Common myeloid progenitor, CD34-positive (primary cell): ENCODE data around the gene ST13.
"Not testable (repeated sequence)": the region's sequence is repeated elsewhere in the genome, so short reads cannot be mapped to it uniquely, and the experiment has no call there.

Experiments
- CTCF ChIA-PET: fragments of 350-600 bp; sonication (Branson Sonifier 250); formaldehyde crosslinking; loops from one replicate; lab custom pipeline; 2021; ENCODE audit warnings: antibody characterized with exemption; lab: Charles Lee
- POLR2A ChIA-PET: fragments of 350-600 bp; sonication (Branson Sonifier 250); formaldehyde crosslinking; loops from one replicate; lab custom pipeline; 2021; ENCODE audit warnings: antibody characterized with exemption; lab: Charles Lee
- DNase-seq, 3 donors: peaks; one replicate each; pipeline versions ENCODE4 v3.0.0 to v3.0.0-alpha.2; 2013
- H3K27ac ChIP-seq, 2 experiments: 1 replicate in 1 of 2; 2 replicates in 1 of 2; pipeline ENCODE4 v1.7.0; 2013; ENCODE audit warnings: inconsistent platforms in 2 of 2, low read length in 2 of 2, mild to moderate bottlenecking in 2 of 2, low read depth in 1 of 2, moderate library complexity in 1 of 2; ENCODE audit not compliant: severe bottlenecking in 2 of 2, insufficient read depth in 1 of 2, poor library complexity in 1 of 2
- H3K27me3 ChIP-seq, 5 experiments: replicated peaks in 2 of 5; 1 replicate in 3 of 5; 2 replicates in 2 of 5; pipeline versions ENCODE4 v1.6.1 to v1.7.0; 2013; ENCODE audit warnings: low read length in 4 of 5, mild to moderate bottlenecking in 2 of 5, moderate library complexity in 2 of 5, inconsistent platforms in 1 of 5; ENCODE audit not compliant: insufficient read depth in 5 of 5, control insufficient read depth in 4 of 5
- H3K36me3 ChIP-seq, 4 experiments: 1 replicate in 2 of 4; 2 replicates in 2 of 4; pipeline versions ENCODE4 v1.6.1 to v1.7.0; 2013; ENCODE audit warnings: low read length in 3 of 4, control low read depth in 1 of 4, mild to moderate bottlenecking in 1 of 4; ENCODE audit not compliant: control insufficient read depth in 4 of 4, insufficient read depth in 4 of 4
- H3K4me1 ChIP-seq, 4 experiments: 1 replicate in 3 of 4; 2 replicates in 1 of 4; pipeline versions ENCODE4 v1.6.1 to v1.7.1; 2013; ENCODE audit warnings: low read length in 3 of 4, mild to moderate bottlenecking in 3 of 4, control low read depth in 1 of 4, inconsistent platforms in 1 of 4, moderate library complexity in 1 of 4; ENCODE audit not compliant: control insufficient read depth in 4 of 4, insufficient read depth in 4 of 4; ENCODE audit errors: control extremely low read depth in 1 of 4
- H3K4me3 ChIP-seq, 7 experiments: 1 replicate in 4 of 7; 2 replicates in 3 of 7; pipeline versions ENCODE4 v1.5.1 to v1.7.0; 2013; ENCODE audit warnings: mild to moderate bottlenecking in 7 of 7, low read length in 6 of 7, moderate library complexity in 6 of 7, inconsistent platforms in 2 of 7, low read depth in 2 of 7, control low read depth in 1 of 7; ENCODE audit not compliant: insufficient read depth in 4 of 7, control insufficient read depth in 1 of 7; ENCODE audit errors: extremely low read depth in 1 of 7
- H3K9me3 ChIP-seq, 5 experiments: 1 replicate in 4 of 5; 2 replicates in 1 of 5; pipeline versions ENCODE4 v1.6.1 to v1.7.1; 2013; ENCODE audit warnings: low read length in 4 of 5, mild to moderate bottlenecking in 2 of 5, inconsistent platforms in 1 of 5, low read depth in 1 of 5, moderate library complexity in 1 of 5; ENCODE audit not compliant: control insufficient read depth in 4 of 5, insufficient read depth in 2 of 5; ENCODE audit errors: control extremely low read depth in 1 of 5
- WGBS: methylation state at CpG from one replicate; pipeline ENCODE4 v1.1.5; 2013; ENCODE audit not compliant: insufficient coverage; 5-methylcytosine and 5-hydroxymethylcytosine counted together

ST13 gene

DNA sequence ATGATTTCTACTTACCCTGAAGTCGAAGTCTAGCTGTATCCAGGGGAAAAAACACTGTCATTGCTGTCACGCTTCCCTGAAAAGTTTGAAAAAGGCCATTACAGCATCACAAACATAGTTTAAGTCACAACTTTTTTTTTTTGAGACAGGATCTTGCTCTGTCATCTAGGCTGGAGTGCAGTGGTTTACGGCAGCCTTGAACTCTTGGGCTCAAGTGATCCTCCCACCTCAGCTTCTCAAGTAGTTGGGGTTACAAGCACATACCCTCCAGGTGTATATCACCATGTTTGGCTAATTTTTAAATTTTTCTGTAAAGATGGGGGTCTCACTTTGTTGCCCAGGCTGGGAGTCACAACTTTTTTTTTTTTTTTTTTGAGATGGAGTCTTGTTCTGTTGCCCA lies 57.4 kb downstream of the ST13 start:
- WGBS = 100% methylated on average over 2 of the region's 3 CpGs
- ChIA-PET POLR2A (no interaction called here), CTCF (no interaction called here)

DNA sequence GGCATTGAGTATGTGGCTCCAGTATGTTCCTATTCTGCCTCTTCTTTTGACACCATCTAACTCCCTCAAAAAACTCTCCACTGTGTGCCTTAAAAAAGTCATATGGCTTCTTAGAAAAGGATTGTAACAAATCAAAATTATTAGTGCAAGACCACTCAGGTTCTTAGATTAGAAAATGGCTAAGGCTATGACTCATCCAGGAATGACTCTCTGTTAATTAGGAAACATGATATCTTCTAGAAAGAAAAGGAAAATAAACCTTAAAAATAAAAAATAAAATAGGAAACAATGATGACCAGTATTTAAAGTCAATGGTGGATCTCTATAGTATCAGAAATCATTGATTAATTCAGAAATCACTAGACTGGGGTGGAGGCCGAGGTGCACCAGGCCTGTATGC lies 59.0 kb downstream of the ST13 start:
- peaks cover 0 to 10% (median 2%) of the 10 kb centered on the region in 4 experiments for H3K4me1 ChIP-seq
- ChIA-PET POLR2A (no interaction called here), CTCF (no interaction called here)
- no peak overlapping the region for H3K4me3 ChIP-seq
- DNase-seq = no peak
- peaks cover 0 to 1% (median 0%) of the 10 kb centered on the region in 5 experiments for H3K9me3 ChIP-seq
- peaks cover 2 to 25% (median 4%) of the 10 kb centered on the region in 4 experiments for H3K36me3 ChIP-seq
- no peak overlapping the region for H3K27ac ChIP-seq
- H3K27me3 ChIP-seq = no peaks in the 10 kb centered on the region
- 100% methylated on average over 1 of the region's 1 CpG for WGBS

More for the DNA sequence above, 57.4 kb downstream of the ST13 start:
- H3K36me3 ChIP-seq = peaks cover 1 to 17% (median 3%) of the 10 kb centered on the region in 4 experiments
- H3K27ac ChIP-seq = no peak overlapping the region
- H3K4me3 ChIP-seq = no peak overlapping the region
- H3K27me3 ChIP-seq = no peaks in the 10 kb centered on the region
- DNase-seq = peak in 2 of 3 donors; percentile 18 to 30
- H3K9me3 ChIP-seq = no peaks in the 10 kb centered on the region
- H3K4me1 ChIP-seq = peaks cover 0 to 10% (median 2%) of the 10 kb centered on the region in 4 experiments

DNA sequence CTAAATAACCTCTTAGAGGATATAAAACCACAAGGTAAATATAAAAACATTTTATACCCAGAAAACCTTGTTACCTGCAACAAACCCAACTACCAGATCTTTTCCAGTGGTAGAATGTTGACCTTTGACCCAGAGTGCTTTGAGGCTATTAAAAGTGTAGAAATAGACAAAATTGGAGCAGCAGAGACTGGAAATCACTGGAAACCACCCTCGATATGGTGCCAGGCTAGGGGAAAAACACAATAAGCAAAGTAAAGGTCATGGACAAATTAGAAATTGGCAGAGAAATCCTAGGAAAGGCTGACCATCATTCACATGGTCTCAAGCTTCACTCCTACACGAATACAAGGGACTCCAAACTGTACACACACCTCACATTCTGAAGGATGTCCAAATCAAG lies 64.0 kb downstream of the ST13 start:
- no peak overlapping the region for H3K27ac ChIP-seq
- CTCF ChIA-PET = no interaction called here
- H3K9me3 ChIP-seq = peaks cover 0 to 1% (median 0%) of the 10 kb centered on the region in 5 experiments
- H3K4me3 ChIP-seq = no peak overlapping the region
- no peak for DNase-seq
- 92% methylated on average over 2 of the region's 2 CpGs for WGBS
- POLR2A ChIA-PET = no interaction called here
- H3K4me1 ChIP-seq = no peaks in the 10 kb centered on the region
- H3K27me3 ChIP-seq = no peaks in the 10 kb centered on the region
- peaks cover 5 to 32% (median 14%) of the 10 kb centered on the region in 4 experiments for H3K36me3 ChIP-seq

DNA sequence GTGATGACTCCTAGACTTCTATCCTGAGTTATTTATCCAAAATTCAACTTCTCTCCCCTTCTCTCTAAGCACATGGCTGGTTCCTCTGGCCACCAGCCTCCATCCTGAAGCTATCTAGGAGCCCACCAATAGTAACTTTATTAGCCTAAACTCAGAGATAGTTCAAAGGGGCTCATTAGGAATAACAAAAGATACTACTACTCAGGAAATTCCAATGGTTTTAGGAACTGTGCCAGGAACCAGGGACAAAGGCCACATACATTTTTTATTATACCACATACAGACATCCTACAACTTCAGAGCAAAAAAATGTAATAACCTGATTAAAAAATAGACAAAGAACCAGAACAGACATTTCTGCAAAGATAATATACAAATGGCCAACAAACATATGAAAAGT lies 65.2 kb downstream of the ST13 start:
- no peaks in the 10 kb centered on the region for H3K27me3 ChIP-seq

DNA sequence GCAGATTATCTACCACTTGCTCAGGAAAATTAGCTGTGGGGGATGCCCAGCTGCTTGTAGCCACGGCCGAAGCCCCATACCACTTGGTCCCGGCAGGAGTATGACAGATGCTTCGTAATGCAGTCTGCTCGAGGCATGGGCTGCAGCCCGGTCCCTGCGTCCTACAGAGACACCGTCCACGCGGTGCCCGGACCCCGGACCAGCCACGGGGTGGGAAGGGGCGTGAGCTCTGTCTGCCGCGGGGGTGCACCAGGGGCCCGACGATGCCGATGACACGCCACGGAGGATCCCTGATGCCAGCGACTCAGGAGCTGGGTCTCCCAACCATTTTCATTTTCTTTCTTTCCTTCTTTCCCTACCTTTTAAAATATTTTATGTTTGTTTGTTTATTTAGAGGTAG lies 67.3 kb downstream of the ST13 start:
- no peak for DNase-seq
- no peak overlapping the region for H3K4me3 ChIP-seq
- no peaks in the 10 kb centered on the region for H3K27me3 ChIP-seq
- POLR2A ChIA-PET = no interaction called here
- no peaks in the 10 kb centered on the region for H3K4me1 ChIP-seq
- 95% methylated on average over 18 of the region's 22 CpGs for WGBS
- peaks cover 0 to 1% (median 0%) of the 10 kb centered on the region in 5 experiments for H3K9me3 ChIP-seq
- CTCF ChIA-PET = no interaction called here
- H3K27ac ChIP-seq = no peak overlapping the region
- H3K36me3 ChIP-seq = peaks cover 7 to 37% (median 15%) of the 10 kb centered on the region in 4 experiments

More for the DNA sequence above, 65.2 kb downstream of the ST13 start:
- H3K4me1 ChIP-seq = no peaks in the 10 kb centered on the region
- peaks cover 0 to 1% (median 0%) of the 10 kb centered on the region in 5 experiments for H3K9me3 ChIP-seq
- no peak overlapping the region for H3K4me3 ChIP-seq
- ChIA-PET CTCF (no interaction called here), POLR2A (no interaction called here)
- H3K36me3 ChIP-seq = peaks cover 7 to 34% (median 12%) of the 10 kb centered on the region in 4 experiments
- DNase-seq = no peak
- H3K27ac ChIP-seq = no peak overlapping the region

DNA sequence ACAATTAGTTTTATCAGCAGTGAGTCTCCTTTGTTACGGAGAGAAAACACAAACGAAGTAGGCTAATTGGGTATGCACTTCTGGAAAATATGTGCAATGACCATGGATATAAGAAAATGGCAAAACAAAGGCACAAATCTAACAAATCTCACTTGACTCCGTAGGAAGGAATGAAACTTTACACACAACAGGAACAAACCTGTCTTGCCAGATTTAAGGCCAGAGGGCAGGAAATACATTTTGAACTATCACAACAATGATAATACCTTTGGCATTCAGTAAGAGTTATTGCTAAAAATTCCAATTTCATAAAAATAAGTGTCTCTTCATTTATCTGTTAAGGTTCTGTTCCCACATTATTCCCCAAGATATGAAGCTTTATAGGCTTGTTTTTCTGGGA lies 73.9 kb downstream of the ST13 start:
- 100% methylated on average over 1 of the region's 3 CpGs for WGBS
- CTCF ChIA-PET = no interaction called here
- POLR2A ChIA-PET = no interaction called here
- Histone ChIP-seq H3K4me3 (no peak overlapping the region), H3K9me3 (no peaks in the 10 kb centered on the region), H3K36me3 (peaks cover 9 to 33% (median 14%) of the 10 kb centered on the region in 4 experiments), H3K27me3 (no peaks in the 10 kb centered on the region), H3K4me1 (no peaks in the 10 kb centered on the region), H3K27ac (no peak overlapping the region)
- DNase-seq = no peak

DNA sequence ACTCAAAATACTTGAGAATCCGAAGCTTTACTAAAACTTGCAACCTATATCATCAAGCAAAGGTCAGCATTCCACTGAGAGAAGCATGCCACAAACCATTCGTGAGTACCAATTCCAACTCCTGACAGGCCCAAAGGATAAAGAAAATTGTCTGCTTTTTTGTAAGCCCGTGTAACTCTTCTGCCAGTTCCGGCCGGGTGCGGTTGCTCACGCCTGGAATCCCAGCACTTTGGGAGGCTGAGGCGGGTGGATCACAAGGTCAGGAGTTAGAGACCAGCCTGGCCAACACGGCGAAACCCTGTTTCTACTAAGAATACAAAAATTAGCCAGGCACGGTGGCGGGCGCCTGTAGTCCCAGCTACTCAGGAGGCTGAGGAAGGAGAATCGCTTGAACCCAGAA lies 74.7 kb downstream of the ST13 start:
- CTCF ChIA-PET, POLR2A ChIA-PET: not testable (repeated sequence)
- H3K36me3 ChIP-seq = peaks cover 10 to 31% (median 20%) of the 10 kb centered on the region in 4 experiments

More for the DNA sequence above, 74.7 kb downstream of the ST13 start:
- not testable (repeated sequence) for H3K27ac ChIP-seq, H3K27me3 ChIP-seq, H3K4me3 ChIP-seq, H3K4me1 ChIP-seq, DNase-seq, H3K9me3 ChIP-seq
- 98% methylated on average over 13 of the region's 14 CpGs for WGBS
